ENCODE data around the gene HAPLN2. TPM values are rescaled to one million over a fixed set of nuclear protein-coding genes. Genes with fewer than 3 reads are reported as not detected.
"Not testable (repeated sequence)": the region's sequence is repeated elsewhere in the genome, so short reads cannot be mapped to it uniquely, and the experiment has no call there.

HAPLN2 gene
- total RNA-seq, 1 donor from 2014 or later: 1.4 TPM

DNA sequence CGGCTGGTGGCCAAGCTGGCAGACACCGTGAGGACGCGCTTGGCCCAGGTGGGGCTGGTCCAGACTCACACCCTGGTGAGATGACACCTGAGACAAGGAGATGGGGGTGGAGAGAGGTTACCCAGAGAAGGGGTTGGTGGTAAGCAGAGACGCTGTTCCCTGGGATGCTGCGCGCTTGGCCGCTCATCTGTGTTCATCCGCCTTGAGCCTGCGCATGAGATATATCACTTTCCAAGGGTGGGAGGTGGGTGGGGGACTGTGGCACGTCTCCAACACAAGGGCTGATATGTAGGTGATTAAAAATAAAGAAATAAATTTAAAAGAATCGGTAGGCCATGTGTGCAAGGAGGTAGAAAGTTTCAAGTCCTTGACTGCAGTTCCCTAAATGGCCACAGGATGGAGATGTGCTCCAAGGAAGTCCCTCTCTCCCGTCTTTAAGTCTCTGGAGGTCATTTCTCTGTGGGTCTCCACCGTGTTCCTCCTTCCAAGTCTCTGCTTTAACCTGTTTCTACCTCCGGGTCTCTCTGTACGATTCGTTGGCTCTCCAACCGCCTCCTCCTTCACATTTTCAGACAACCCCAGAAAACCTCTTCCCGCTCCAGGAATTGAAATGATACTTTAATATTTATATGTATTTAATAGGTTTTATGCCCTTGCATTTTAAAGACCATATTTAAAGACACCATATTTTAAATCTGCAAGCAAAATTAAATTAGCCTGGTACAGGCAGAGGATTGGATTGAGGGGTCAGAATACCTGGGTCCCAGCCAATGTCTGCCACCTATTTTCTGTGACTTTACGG is 35.2 kb upstream of the HAPLN2 start:
- no peak overlapping the region for H3K27ac ChIP-seq
- intact Hi-C loops (cut with DNase I): loop anchor here (1.0 kb wide), 2 partner anchors 24 to 73 kb away; no protein-coding TSS in a partner anchor
- peak in 1 of 2 donors; percentile 89 for DNase-seq (ENCODE audit: low spot score in 2 of 2)
- H3K9me3 ChIP-seq: no peaks in the 10 kb centered on the region
- no peak overlapping the region for H3K4me3 ChIP-seq
- H3K4me1 ChIP-seq: peaks cover 0 to 3% of the 10 kb centered on the region in 2 donors
- H3K36me3 ChIP-seq: no peaks in the 10 kb centered on the region
- no peaks in the 10 kb centered on the region for H3K27me3 ChIP-seq
- peak; percentile 82 to 95 (median 88) for TF ChIP-seq CTCF (IDR thresholded peaks at IDR 0.05)

GRCh38 chr1:156584813-156585212 is 34.4 kb upstream of the HAPLN2 start:
- no peaks in the 10 kb centered on the region for H3K36me3 ChIP-seq
- TF ChIP-seq CTCF (IDR thresholded peaks at IDR 0.05): no peak
- no peaks in the 10 kb centered on the region for H3K9me3 ChIP-seq
- peaks cover 0 to 3% of the 10 kb centered on the region in 2 donors for H3K4me1 ChIP-seq
- intact Hi-C loops (cut with DNase I): loop anchor here (1.0 kb wide), 2 partner anchors 23 to 72 kb away; no protein-coding TSS in a partner anchor
- no peaks in the 10 kb centered on the region for H3K27me3 ChIP-seq
- H3K4me3 ChIP-seq: no peak overlapping the region
- no peak overlapping the region for H3K27ac ChIP-seq
- no peak for DNase-seq (ENCODE audit: low spot score in 2 of 2)

GRCh38 chr1:156586323-156586722 is 32.9 kb upstream of the HAPLN2 start:
- DNase-seq (ENCODE audit: low spot score in 2 of 2): no peak
- H3K4me3 ChIP-seq: no peak overlapping the region
- no peak for TF ChIP-seq CTCF (IDR thresholded peaks at IDR 0.05)
- intact Hi-C loops (cut with DNase I): no loop called here
- no peak overlapping the region for H3K27ac ChIP-seq
- peaks cover 0 to 5% of the 10 kb centered on the region in 2 donors for H3K4me1 ChIP-seq
- no peaks in the 10 kb centered on the region for H3K27me3 ChIP-seq
- no peaks in the 10 kb centered on the region for H3K36me3 ChIP-seq
- H3K9me3 ChIP-seq: no peaks in the 10 kb centered on the region

DNA sequence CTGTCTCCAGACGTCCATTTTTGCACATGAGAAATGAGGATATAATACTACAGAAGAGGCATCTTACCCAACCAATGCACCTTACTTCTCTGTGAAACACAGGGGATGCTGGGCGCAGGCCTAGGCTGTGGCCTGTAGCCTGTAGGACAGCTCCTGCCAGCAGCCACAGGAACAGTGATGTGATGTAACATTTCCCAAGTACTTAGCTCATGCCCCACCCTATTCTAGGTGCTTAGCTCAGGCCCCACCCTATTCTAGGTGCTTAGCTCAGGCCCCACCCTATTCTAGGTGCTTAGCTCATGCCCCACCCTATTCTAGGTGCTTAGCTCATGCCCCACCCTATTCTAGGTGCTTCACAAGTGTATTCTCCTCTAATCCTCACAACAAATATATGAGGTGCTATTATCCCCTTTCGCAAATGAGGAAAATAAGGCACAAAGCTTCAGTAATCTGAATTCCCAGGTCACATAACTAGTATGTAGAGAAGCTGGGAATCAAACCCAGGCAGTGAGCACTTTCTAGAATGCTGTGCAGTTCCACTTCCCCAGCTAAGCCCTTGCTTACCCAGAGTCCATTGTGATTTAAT is 32.2 kb upstream of the HAPLN2 start:
- H3K4me1 ChIP-seq: peaks cover 2 to 7% of the 10 kb centered on the region in 2 donors
- no peak for DNase-seq (ENCODE audit: low spot score in 2 of 2)
- TF ChIP-seq CTCF (IDR thresholded peaks at IDR 0.05): no peak
- no peak overlapping the region for H3K27ac ChIP-seq
- H3K4me3 ChIP-seq: no peak overlapping the region
- H3K27me3 ChIP-seq: no peaks in the 10 kb centered on the region
- H3K9me3 ChIP-seq: no peaks in the 10 kb centered on the region
- no peaks in the 10 kb centered on the region for H3K36me3 ChIP-seq
- intact Hi-C loops (cut with DNase I): no loop called here

- DNase-seq (ENCODE audit: low spot score in 2 of 2); intact Hi-C loops (cut with DNase I); H3K9me3 ChIP-seq; H3K27me3 ChIP-seq; H3K27ac ChIP-seq; H3K36me3 ChIP-seq; H3K4me3 ChIP-seq: not testable (repeated sequence)
- peaks cover 4 to 12% of the 10 kb centered on the region in 2 donors for H3K4me1 ChIP-seq
Measured at GRCh38 chr1:156587927-156588326, 31.3 kb upstream of the HAPLN2 start.

DNA sequence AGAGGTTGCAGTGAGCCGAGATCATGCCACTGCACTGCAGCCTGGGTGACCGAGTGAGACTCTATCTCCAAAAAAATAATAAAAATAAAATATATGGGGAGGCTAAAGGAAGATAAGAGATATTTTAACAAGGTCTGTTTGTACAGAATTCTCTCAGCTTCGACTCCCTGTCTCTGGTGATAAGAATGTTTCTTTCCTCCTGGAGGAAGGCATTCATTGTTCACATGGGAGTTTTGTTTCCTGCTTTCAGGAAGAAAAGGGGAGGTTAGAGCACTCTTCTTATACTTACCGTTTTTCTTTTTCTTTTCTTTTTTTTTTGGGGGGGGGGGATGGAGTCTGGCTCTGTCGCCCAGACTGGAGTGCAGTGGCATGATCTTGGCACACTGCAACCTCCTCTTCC is 29.7 kb upstream of the HAPLN2 start:
- no peak overlapping the region for H3K4me3 ChIP-seq
- H3K27ac ChIP-seq: no peak overlapping the region
- no peaks in the 10 kb centered on the region for H3K27me3 ChIP-seq
- TF ChIP-seq CTCF (IDR thresholded peaks at IDR 0.05): no peak
- H3K36me3 ChIP-seq: peaks cover 2 to 6% of the 10 kb centered on the region in 2 donors
- H3K9me3 ChIP-seq: no peaks in the 10 kb centered on the region
- peaks cover 4 to 10% of the 10 kb centered on the region in 2 donors for H3K4me1 ChIP-seq
- intact Hi-C loops (cut with DNase I): no loop called here
- DNase-seq (ENCODE audit: low spot score in 2 of 2): no peak

Data from ascending aorta (tissue), 2 donors.